ENCODE measurements around the gene PHACTR4.

PHACTR4 gene

GRCh38 chr1:28437924-28438699 is 68.6 kb downstream of the PHACTR4 start:
- no peak overlapping the region for H3K4me2 ChIP-seq (ENCODE audit: low read length)
- H4K20me1 ChIP-seq (ENCODE audit: control insufficient read depth, insufficient read depth, low read depth, low read length) = no peaks in the 10 kb centered on the region
- H3K4me1 ChIP-seq (ENCODE audit: control insufficient read depth, low read length) = no peaks in the 10 kb centered on the region
- no peaks in the 10 kb centered on the region for H3K27me3 ChIP-seq (ENCODE audit: control insufficient read depth, low read length)
- no peak for TF ChIP-seq CTCF (IDR thresholded peaks at IDR 0.05; ENCODE audit: low read depth, low read length, poor library complexity, severe bottlenecking)
- no peak for TF ChIP-seq EZH2phosphoT487 (IDR thresholded peaks at IDR 0.05; ENCODE audit: borderline replicate concordance, low read length)
- H3K27ac ChIP-seq (ENCODE audit: low read depth, low read length) = no peak overlapping the region
- no peaks in the 10 kb centered on the region for H3K79me2 ChIP-seq (ENCODE audit: control insufficient read depth, low read length)
- no peaks in the 10 kb centered on the region for H3K9me3 ChIP-seq (ENCODE audit: control insufficient read depth, insufficient read depth, low read length)
- H3K9me2 ChIP-seq (replicated peaks; ENCODE audit: control insufficient read depth, low read length) = no peaks in the 10 kb centered on the region
- no peak overlapping the region for H3K4me3 ChIP-seq (ENCODE audit: low read length)
- H3F3A ChIP-seq (ENCODE audit: control insufficient read depth, insufficient read depth) = peaks cover 6% of the 10 kb centered on the region; the same call in 1 of the 2 replicates
- peaks cover 3% of the 10 kb centered on the region; the same call in 1 of the 2 replicates for H3K36me3 ChIP-seq (ENCODE audit: control insufficient read depth, low read length)

DNA sequence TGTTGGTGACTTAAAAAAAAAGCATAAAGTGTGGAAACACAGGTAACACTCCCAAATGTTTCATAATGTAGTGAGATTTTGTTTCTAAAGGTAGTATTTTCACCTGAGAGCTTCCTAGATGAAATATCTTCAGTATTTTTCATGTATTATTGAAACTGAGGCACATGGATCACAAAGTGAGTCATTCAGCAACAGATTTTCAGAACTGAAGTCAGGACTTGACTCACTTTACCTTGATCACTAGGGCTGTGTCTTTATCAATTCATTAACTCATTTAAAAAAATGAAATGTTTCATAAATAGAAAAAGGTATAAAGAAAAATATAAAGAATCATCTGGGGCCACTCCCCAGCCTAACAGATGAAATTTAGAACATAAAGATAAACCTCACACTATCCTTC is 69.8 kb downstream of the PHACTR4 start:
- Histone ChIP-seq H3K79me2 (ENCODE audit: control insufficient read depth, low read length) (no peaks in the 10 kb centered on the region), H3K9me3 (ENCODE audit: control insufficient read depth, insufficient read depth, low read length) (no peaks in the 10 kb centered on the region), H3K4me1 (ENCODE audit: control insufficient read depth, low read length) (peaks cover 3% of the 10 kb centered on the region), H3K4me3 (ENCODE audit: low read length) (no peak overlapping the region), H3K36me3 (ENCODE audit: control insufficient read depth, low read length) (peaks cover 3% of the 10 kb centered on the region; the same call in 1 of the 2 replicates), H3K4me2 (ENCODE audit: low read length) (no peak overlapping the region), H3K9me2 (replicated peaks; ENCODE audit: control insufficient read depth, low read length) (no peaks in the 10 kb centered on the region), H3F3A (ENCODE audit: control insufficient read depth, insufficient read depth) (peaks cover 6% of the 10 kb centered on the region; the same call in 1 of the 2 replicates), H3K27me3 (ENCODE audit: control insufficient read depth, low read length) (no peaks in the 10 kb centered on the region), H4K20me1 (ENCODE audit: control insufficient read depth, insufficient read depth, low read depth, low read length) (no peaks in the 10 kb centered on the region), H3K27ac (ENCODE audit: low read depth, low read length) (no peak overlapping the region)
- TF ChIP-seq CTCF (IDR thresholded peaks at IDR 0.05; ENCODE audit: low read depth, low read length, poor library complexity, severe bottlenecking) (no peak), EZH2phosphoT487 (IDR thresholded peaks at IDR 0.05; ENCODE audit: borderline replicate concordance, low read length) (no peak)

DNA sequence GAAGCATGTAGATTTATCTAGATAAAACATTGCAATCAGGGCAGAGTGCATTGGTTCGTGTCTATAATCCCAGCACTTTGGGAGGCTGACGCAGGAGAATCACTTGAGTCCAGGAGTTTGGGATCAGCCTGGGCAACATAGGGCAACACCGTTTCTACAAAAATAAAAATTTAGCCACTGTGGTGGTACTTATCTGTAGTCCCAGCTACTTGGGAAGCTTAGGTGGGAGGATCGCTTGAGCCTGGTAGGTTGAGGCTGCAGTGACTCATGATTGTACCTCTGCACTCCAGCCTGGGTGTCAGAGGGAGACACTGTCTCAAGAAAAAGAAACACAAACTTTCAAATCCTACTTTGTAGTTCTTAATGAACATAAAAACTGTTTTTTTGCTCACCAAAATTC is 72.1 kb downstream of the PHACTR4 start:
- TF ChIP-seq CTCF (IDR thresholded peaks at IDR 0.05; ENCODE audit: low read depth, low read length, poor library complexity, severe bottlenecking) (no peak), EZH2phosphoT487 (IDR thresholded peaks at IDR 0.05; ENCODE audit: borderline replicate concordance, low read length) (no peak)
- no peaks in the 10 kb centered on the region for H3K79me2 ChIP-seq (ENCODE audit: control insufficient read depth, low read length)
- H4K20me1 ChIP-seq (ENCODE audit: control insufficient read depth, insufficient read depth, low read depth, low read length) = no peaks in the 10 kb centered on the region
- H3K27me3 ChIP-seq (ENCODE audit: control insufficient read depth, low read length) = no peaks in the 10 kb centered on the region
- peaks cover 3% of the 10 kb centered on the region; the same call in 1 of the 2 replicates for H3K36me3 ChIP-seq (ENCODE audit: control insufficient read depth, low read length)
- no peak overlapping the region for H3K4me3 ChIP-seq (ENCODE audit: low read length)
- H3F3A ChIP-seq (ENCODE audit: control insufficient read depth, insufficient read depth) = peaks cover 6% of the 10 kb centered on the region; the same call in 1 of the 2 replicates
- no peak overlapping the region for H3K4me2 ChIP-seq (ENCODE audit: low read length)
- H3K4me1 ChIP-seq (ENCODE audit: control insufficient read depth, low read length) = peaks cover 3% of the 10 kb centered on the region
- no peaks in the 10 kb centered on the region for H3K9me2 ChIP-seq (replicated peaks; ENCODE audit: control insufficient read depth, low read length)
- H3K27ac ChIP-seq (ENCODE audit: low read depth, low read length) = no peak overlapping the region
- H3K9me3 ChIP-seq (ENCODE audit: control insufficient read depth, insufficient read depth, low read length) = no peaks in the 10 kb centered on the region

Measured in DOHH2 (cell line).